DOHH2 (cell line): Measurements from ENCODE around the gene GAGE12C.
"Not testable (repeated sequence)": the region's sequence is repeated elsewhere in the genome, so short reads cannot be mapped to it uniquely, and the experiment has no call there.

Source experiments
- EZH2phosphoT487 ChIP-seq: fragments of 200-600 bp; sonication (generic); IDR thresholded peaks from 2 replicates; pipeline ENCODE4 v1.6.1; 2017; ENCODE audit warnings: borderline replicate concordance, mild to moderate bottlenecking, antibody characterized with exemption, low read length, moderate library complexity, mixed read lengths
- TF ChIP-seq, protein P1 (sequence below): fragments of 200-600 bp; sonication (generic); IDR thresholded peaks from one replicate; pipeline ENCODE4 v1.5.1; 2014; ENCODE audit warnings: antibody characterized with exemption, mild to moderate bottlenecking, low read depth, low read length; ENCODE audit not compliant: poor library complexity, severe bottlenecking

- TF ChIP-seq, protein P1, sequence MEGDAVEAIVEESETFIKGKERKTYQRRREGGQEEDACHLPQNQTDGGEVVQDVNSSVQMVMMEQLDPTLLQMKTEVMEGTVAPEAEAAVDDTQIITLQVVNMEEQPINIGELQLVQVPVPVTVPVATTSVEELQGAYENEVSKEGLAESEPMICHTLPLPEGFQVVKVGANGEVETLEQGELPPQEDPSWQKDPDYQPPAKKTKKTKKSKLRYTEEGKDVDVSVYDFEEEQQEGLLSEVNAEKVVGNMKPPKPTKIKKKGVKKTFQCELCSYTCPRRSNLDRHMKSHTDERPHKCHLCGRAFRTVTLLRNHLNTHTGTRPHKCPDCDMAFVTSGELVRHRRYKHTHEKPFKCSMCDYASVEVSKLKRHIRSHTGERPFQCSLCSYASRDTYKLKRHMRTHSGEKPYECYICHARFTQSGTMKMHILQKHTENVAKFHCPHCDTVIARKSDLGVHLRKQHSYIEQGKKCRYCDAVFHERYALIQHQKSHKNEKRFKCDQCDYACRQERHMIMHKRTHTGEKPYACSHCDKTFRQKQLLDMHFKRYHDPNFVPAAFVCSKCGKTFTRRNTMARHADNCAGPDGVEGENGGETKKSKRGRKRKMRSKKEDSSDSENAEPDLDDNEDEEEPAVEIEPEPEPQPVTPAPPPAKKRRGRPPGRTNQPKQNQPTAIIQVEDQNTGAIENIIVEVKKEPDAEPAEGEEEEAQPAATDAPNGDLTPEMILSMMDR: not testable (repeated sequence)
- not testable (repeated sequence) for TF ChIP-seq EZH2phosphoT487
These were observed 38.1 kb downstream of the GAGE12C start, which contains the start of gene GAGE12G for GRCh38 chrX:49570100-49570499.
